HPDE6-E6E7 (cell line): ENCODE results near the gene CHCHD1.
"Not testable (repeated sequence)": the region's sequence is repeated elsewhere in the genome, so short reads cannot be mapped to it uniquely, and the experiment has no call there.

Source experiments
- DNase-seq: peaks from one replicate; pipeline ENCODE4 v3.0.0; 2011; ENCODE audit warnings: missing footprints; ENCODE audit errors: extremely low spot score

CHCHD1 gene

GRCh38 chr10:73791871-73792400 is 10.1 kb downstream of the CHCHD1 start:
- no peak for DNase-seq

- DNase-seq = no peak
Observed at GRCh38 chr10:73793456-73793855, 11.6 kb downstream of the CHCHD1 start.

GRCh38 chr10:73795491-73795890 is 13.6 kb downstream of the CHCHD1 start:
- not testable (repeated sequence) for DNase-seq

GRCh38 chr10:73796035-73796434 is 14.2 kb downstream of the CHCHD1 start:
- DNase-seq = not testable (repeated sequence)

GRCh38 chr10:73796766-73797165 is 14.9 kb downstream of the CHCHD1 start:
- no peak for DNase-seq

GRCh38 chr10:73797324-73798025 is 15.6 kb downstream of the CHCHD1 start:
- no peak for DNase-seq

GRCh38 chr10:73798087-73798486 is 16.2 kb downstream of the CHCHD1 start:
- DNase-seq = no peak

- no peak for DNase-seq
Observed at GRCh38 chr10:73798927-73799560, 17.2 kb downstream of the CHCHD1 start.

GRCh38 chr10:73799899-73800559 is 18.2 kb downstream of the CHCHD1 start:
- no peak for DNase-seq

- no peak for DNase-seq
Observed at GRCh38 chr10:73800560-73801252, 18.9 kb downstream of the CHCHD1 start.

- no peak for DNase-seq
Observed at GRCh38 chr10:73801253-73801590, 19.4 kb downstream of the CHCHD1 start.

GRCh38 chr10:73802276-73802991 is 20.6 kb downstream of the CHCHD1 start:
- no peak for DNase-seq

- DNase-seq = no peak
Observed at GRCh38 chr10:73803680-73804286, 21.9 kb downstream of the CHCHD1 start.

GRCh38 chr10:73806176-73806950 is 24.5 kb downstream of the CHCHD1 start:
- no peak for DNase-seq

- DNase-seq = no peak
Observed at GRCh38 chr10:73807471-73807870, 25.6 kb downstream of the CHCHD1 start.

- DNase-seq = no peak
Observed at GRCh38 chr10:73808021-73808815, 26.4 kb downstream of the CHCHD1 start.

GRCh38 chr10:73809061-73809818 is 27.4 kb downstream of the CHCHD1 start:
- DNase-seq = no peak

- DNase-seq = no peak
Observed at GRCh38 chr10:73810358-73810734, 28.5 kb downstream of the CHCHD1 start.
